Liver (tissue), 9 donors: ENCODE measurements around the gene BCAP31. TPM values are rescaled to one million over a fixed set of nuclear protein-coding genes. Genes with fewer than 3 reads are reported as not detected.

ENCODE experiments used
- DNase-seq: peaks from one replicate; pipeline ENCODE4 v3.0.0-alpha.2; 2017; ENCODE audit warnings: low spot score
- H3K27ac ChIP-seq, 2 donors: one replicate each; pipeline ENCODE4 v1.7.0; 2013; ENCODE audit warnings: inconsistent platforms in 2 of 2, low read length in 2 of 2, control low read depth in 1 of 2, low read depth in 1 of 2, mild to moderate bottlenecking in 1 of 2
- H3K27me3 ChIP-seq, 4 donors: one replicate each; pipeline versions ENCODE4 v1.6.1 to v1.7.0; 2013; ENCODE audit warnings: low read length in 3 of 4, inconsistent platforms in 1 of 4, mild to moderate bottlenecking in 1 of 4, moderate library complexity in 1 of 4; ENCODE audit not compliant: control insufficient read depth in 4 of 4, insufficient read depth in 4 of 4
- H3K36me3 ChIP-seq, 4 donors: one replicate each; pipeline versions ENCODE4 v1.6.1 to v1.7.0; 2013; ENCODE audit warnings: low read length in 3 of 4, mild to moderate bottlenecking in 3 of 4, low read depth in 1 of 4, moderate library complexity in 1 of 4; ENCODE audit not compliant: control insufficient read depth in 4 of 4, insufficient read depth in 3 of 4
- H3K4me1 ChIP-seq, 4 donors: one replicate each; pipeline versions ENCODE4 v1.6.1 to v1.7.0; 2013; ENCODE audit warnings: low read length in 3 of 4, mild to moderate bottlenecking in 3 of 4, moderate library complexity in 1 of 4; ENCODE audit not compliant: control insufficient read depth in 4 of 4, insufficient read depth in 4 of 4
- H3K4me3 ChIP-seq, 3 donors: one replicate each; pipeline versions ENCODE4 v1.6.1 to v1.7.0; 2013; ENCODE audit warnings: low read length in 3 of 3, control low read depth in 1 of 3, low read depth in 1 of 3, mild to moderate bottlenecking in 1 of 3
- H3K9ac ChIP-seq, 2 donors: one replicate each; pipeline ENCODE4 v1.7.0; 2013; ENCODE audit warnings: low read length in 2 of 2, mild to moderate bottlenecking in 2 of 2, moderate library complexity in 2 of 2, control low read depth in 1 of 2, low read depth in 1 of 2
- H3K9me3 ChIP-seq, 4 donors: one replicate each; pipeline versions ENCODE4 v1.6.1 to v1.7.0; 2013; ENCODE audit warnings: low read length in 3 of 4; ENCODE audit not compliant: control insufficient read depth in 4 of 4
- CTCF ChIP-seq: fragments of 150-350 bp; IDR thresholded peaks from 2 replicates; pipeline ENCODE4 v1.5.1; 2017; ENCODE audit warnings: improper control_type of control experiment, low read depth, low read length; ENCODE audit not compliant: missing input control
- EGR1 ChIP-seq, 2 donors: IDR thresholded peaks; 2 replicates each; pipeline ENCODE4 v1.6.1; 2016 to 2018; ENCODE audit warnings: antibody characterized with exemption in 2 of 2, low read depth in 2 of 2
- FOXA1 ChIP-seq: IDR thresholded peaks from 2 replicates; pipeline ENCODE4 v1.6.1; 2016; ENCODE audit warnings: antibody characterized with exemption
- FOXA2 ChIP-seq: IDR thresholded peaks from 2 replicates; pipeline ENCODE4 v1.6.1; 2016; ENCODE audit warnings: antibody characterized with exemption
- HNF4A ChIP-seq, 2 donors: conservative IDR thresholded peaks; 2 replicates each; pipeline ENCODE4 v1.6.1; 2016; ENCODE audit warnings: antibody characterized with exemption in 2 of 2, mild to moderate bottlenecking in 2 of 2
- HNF4G ChIP-seq: IDR thresholded peaks from 2 replicates; pipeline ENCODE4 v1.6.1; 2016; ENCODE audit warnings: antibody characterized with exemption
- JUND ChIP-seq, 2 donors: IDR thresholded peaks; 2 replicates each; pipeline ENCODE4 v1.6.1; 2016; ENCODE audit warnings: antibody characterized with exemption in 2 of 2
- MAX ChIP-seq: IDR thresholded peaks from 2 replicates; pipeline ENCODE4 v1.6.1; 2016; ENCODE audit warnings: antibody characterized with exemption
- NR2F2 ChIP-seq: IDR thresholded peaks from 2 replicates; pipeline ENCODE4 v1.6.1; 2016; ENCODE audit warnings: antibody characterized with exemption
- RXRA ChIP-seq, 2 donors: IDR thresholded peaks; 2 replicates each; pipeline ENCODE4 v1.6.1; 2017 to 2018; ENCODE audit warnings: antibody characterized with exemption in 2 of 2, mild to moderate bottlenecking in 1 of 2
- SP1 ChIP-seq: IDR thresholded peaks from 2 replicates; pipeline ENCODE4 v1.6.1; 2018; ENCODE audit warnings: antibody characterized with exemption, mild to moderate bottlenecking
- YY1 ChIP-seq: IDR thresholded peaks from 2 replicates; pipeline ENCODE4 v1.6.1; 2016; ENCODE audit warnings: antibody characterized with exemption, mild to moderate bottlenecking
- ZBTB33 ChIP-seq: IDR thresholded peaks from 2 replicates; pipeline ENCODE4 v1.6.1; 2016; ENCODE audit warnings: antibody characterized with exemption
- WGBS: extraction: QIAGEN DNeasy Blood & Tissue Kit; methylation state at CpG from one replicate; pipeline ENCODE4 v1.1.7; 2013; 5-methylcytosine and 5-hydroxymethylcytosine counted together
- polyA plus RNA-seq, 2 donors: library from polyadenylated mRNA; stranded (reverse) in 1 of 2; unstranded in 1 of 2; fragments of 200-250 nt in 1 of 2; fragments of >200 nt in 1 of 2; fragmentation: Nextera tagmentation in 1 of 2; extraction: Ambion mirVana in 1 of 2; gene quantifications; one replicate each; pipeline versions ENCODE4 v1.2.1 to v1.2.3, GENCODE V29; 2013 to 2015
- total RNA-seq, 2 donors: library from RNA; depleted of rRNA; stranded (reverse); fragments of >200 nt; gene quantifications; one replicate each; pipeline ENCODE4 v1.2.3, GENCODE V29; 2014
- TF ChIP-seq, protein P1 (sequence below): IDR thresholded peaks from 2 replicates; pipeline ENCODE4 v1.6.1; 2016; ENCODE audit warnings: antibody characterized with exemption
- TF ChIP-seq, protein P2 (sequence below): IDR thresholded peaks from 2 replicates; pipeline ENCODE4 v1.6.1; 2016; ENCODE audit warnings: antibody characterized with exemption, mild to moderate bottlenecking
- donor health status: healthy.
- donor health status: healthy.
- donor health status: healthy.
- donor health status: healthy.
- donor health status: healthy.

The BCAP31 gene
- total and polyA plus RNA-seq, 4 donors = 64.6 to 158 (median 119) TPM

- no peak for TF ChIP-seq MAX
- TF ChIP-seq JUND (IDR thresholded peaks at IDR 0.05) = no peak
- TF ChIP-seq YY1 = no peak
- no peak for TF ChIP-seq ZBTB33
- no peak for TF ChIP-seq EGR1 (IDR thresholded peaks at IDR 0.05; ENCODE audit: low read depth in 2 of 2)
- no peak for TF ChIP-seq FOXA2
- TF ChIP-seq RXRA (IDR thresholded peaks at IDR 0.05) = no peak
- no peak for TF ChIP-seq SP1
- TF ChIP-seq NR2F2 = no peak
- TF ChIP-seq, protein P1, sequence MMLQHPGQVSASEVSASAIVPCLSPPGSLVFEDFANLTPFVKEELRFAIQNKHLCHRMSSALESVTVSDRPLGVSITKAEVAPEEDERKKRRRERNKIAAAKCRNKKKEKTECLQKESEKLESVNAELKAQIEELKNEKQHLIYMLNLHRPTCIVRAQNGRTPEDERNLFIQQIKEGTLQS = no peak
- no peak for TF ChIP-seq CTCF
- TF ChIP-seq HNF4G = no peak
- TF ChIP-seq HNF4A (conservative IDR thresholded peaks at IDR 0.05) = no peak
- TF ChIP-seq FOXA1 = no peak
- TF ChIP-seq, protein P2, sequence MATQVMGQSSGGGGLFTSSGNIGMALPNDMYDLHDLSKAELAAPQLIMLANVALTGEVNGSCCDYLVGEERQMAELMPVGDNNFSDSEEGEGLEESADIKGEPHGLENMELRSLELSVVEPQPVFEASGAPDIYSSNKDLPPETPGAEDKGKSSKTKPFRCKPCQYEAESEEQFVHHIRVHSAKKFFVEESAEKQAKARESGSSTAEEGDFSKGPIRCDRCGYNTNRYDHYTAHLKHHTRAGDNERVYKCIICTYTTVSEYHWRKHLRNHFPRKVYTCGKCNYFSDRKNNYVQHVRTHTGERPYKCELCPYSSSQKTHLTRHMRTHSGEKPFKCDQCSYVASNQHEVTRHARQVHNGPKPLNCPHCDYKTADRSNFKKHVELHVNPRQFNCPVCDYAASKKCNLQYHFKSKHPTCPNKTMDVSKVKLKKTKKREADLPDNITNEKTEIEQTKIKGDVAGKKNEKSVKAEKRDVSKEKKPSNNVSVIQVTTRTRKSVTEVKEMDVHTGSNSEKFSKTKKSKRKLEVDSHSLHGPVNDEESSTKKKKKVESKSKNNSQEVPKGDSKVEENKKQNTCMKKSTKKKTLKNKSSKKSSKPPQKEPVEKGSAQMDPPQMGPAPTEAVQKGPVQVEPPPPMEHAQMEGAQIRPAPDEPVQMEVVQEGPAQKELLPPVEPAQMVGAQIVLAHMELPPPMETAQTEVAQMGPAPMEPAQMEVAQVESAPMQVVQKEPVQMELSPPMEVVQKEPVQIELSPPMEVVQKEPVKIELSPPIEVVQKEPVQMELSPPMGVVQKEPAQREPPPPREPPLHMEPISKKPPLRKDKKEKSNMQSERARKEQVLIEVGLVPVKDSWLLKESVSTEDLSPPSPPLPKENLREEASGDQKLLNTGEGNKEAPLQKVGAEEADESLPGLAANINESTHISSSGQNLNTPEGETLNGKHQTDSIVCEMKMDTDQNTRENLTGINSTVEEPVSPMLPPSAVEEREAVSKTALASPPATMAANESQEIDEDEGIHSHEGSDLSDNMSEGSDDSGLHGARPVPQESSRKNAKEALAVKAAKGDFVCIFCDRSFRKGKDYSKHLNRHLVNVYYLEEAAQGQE = no peak
- Histone ChIP-seq H3K9me3 (no peaks in the 10 kb centered on the region), H3K4me3 (peak overlapping the region in 1 of 3 donors; percentile 54), H3K27ac (no peak overlapping the region), H3K36me3 (no peaks in the 10 kb centered on the region), H3K4me1 (peaks cover 0 to 2% (median 0%) of the 10 kb centered on the region in 4 donors), H3K9ac (no peak overlapping the region), H3K27me3 (peaks cover 0 to 5% (median 0%) of the 10 kb centered on the region in 4 donors)
- 1% methylated on average over 60 of the region's 69 CpGs for WGBS
- no peak for DNase-seq
Observed at GRCh38 chrX:153688071-153688470, 36.1 kb downstream of the BCAP31 start.
